Measurements from ENCODE around the gene MEMO1. TPM values are rescaled to one million over a fixed set of nuclear protein-coding genes. Genes with fewer than 3 reads are reported as not detected.

The MEMO1 gene
- polyA plus RNA-seq, 1 donor (not counting 4 experiments of a cell fraction or from before 2014, with no cell fraction given) = 125 TPM

- Histone ChIP-seq H3K4me1 (ENCODE audit: control insufficient read depth, extremely low read depth, insufficient read depth, low read length) (peaks cover 12% of the 10 kb centered on the region), H3K27me3 (ENCODE audit: control insufficient read depth, extremely low read depth, insufficient read depth, low read length) (no peaks in the 10 kb centered on the region), H3K79me2 (ENCODE audit: control insufficient read depth, insufficient read depth, low read length) (peaks cover 94% of the 10 kb centered on the region), H3K27ac (ENCODE audit: control insufficient read depth, insufficient read depth, low read length) (no peak overlapping the region), H3K9me1 (ENCODE audit: control insufficient read depth, extremely low read depth, insufficient read depth, low read length) (peaks cover 2% of the 10 kb centered on the region), H3K9ac (ENCODE audit: control insufficient read depth, extremely low read depth, insufficient read depth, low read length) (no peak overlapping the region), H4K20me1 (ENCODE audit: control insufficient read depth, extremely low read depth, insufficient read depth, low read length) (peaks cover 7% of the 10 kb centered on the region), H3K36me3 (ENCODE audit: control insufficient read depth in 2 of 2, extremely low read depth in 1 of 2, insufficient read depth in 2 of 2, low read length in 2 of 2) (no peaks in the 10 kb centered on the region), H3K4me3 (ENCODE audit: control insufficient read depth in 2 of 3, extremely low read depth in 1 of 3, insufficient read depth in 2 of 3, low read depth in 1 of 3, low read length in 3 of 3) (no peak overlapping the region), H2AFZ (ENCODE audit: control insufficient read depth, low read length) (no peak overlapping the region), H3K9me3 (ENCODE audit: control insufficient read depth, low read depth, low read length) (no peaks in the 10 kb centered on the region), H3K4me2 (ENCODE audit: control insufficient read depth, extremely low read depth, insufficient read depth, low read depth, low read length) (no peak overlapping the region)
- FAIRE-seq (no peak), DNase-seq (ENCODE audit: low read depth, low spot score) (no peak)
- dilution Hi-C loops (cut with MboI; ENCODE audit: extremely low pct_ligation_motif_present, low sequenced_read_pairs) = no loop called here
- no peak for TF ChIP-seq EZH2 (IDR thresholded peaks at IDR 0.05; ENCODE audit: low read length)
- no peak for TF ChIP-seq CTCF (optimal IDR thresholded peaks at IDR 0.05 in 1 of 3, IDR thresholded peaks at IDR 0.05 in 1 of 3, conservative IDR thresholded peaks at IDR 0.05 in 1 of 3; ENCODE audit: extremely low read depth in 1 of 3, insufficient read depth in 2 of 3, low read length in 3 of 3)
Observed at GRCh38 chr2:31989946-31990345, 20.9 kb downstream of the MEMO1 start.

GRCh38 chr2:31987454-31988220, 23.2 kb downstream of the MEMO1 start:
- Histone ChIP-seq H3K79me2 (ENCODE audit: control insufficient read depth, insufficient read depth, low read length) (peaks cover 94% of the 10 kb centered on the region), H3K9me1 (ENCODE audit: control insufficient read depth, extremely low read depth, insufficient read depth, low read length) (peaks cover 2% of the 10 kb centered on the region), H3K4me1 (ENCODE audit: control insufficient read depth, extremely low read depth, insufficient read depth, low read length) (peaks cover 12% of the 10 kb centered on the region), H3K27me3 (ENCODE audit: control insufficient read depth, extremely low read depth, insufficient read depth, low read length) (no peaks in the 10 kb centered on the region), H3K9me3 (ENCODE audit: control insufficient read depth, low read depth, low read length) (no peaks in the 10 kb centered on the region), H4K20me1 (ENCODE audit: control insufficient read depth, extremely low read depth, insufficient read depth, low read length) (peaks cover 7% of the 10 kb centered on the region), H3K27ac (ENCODE audit: control insufficient read depth, insufficient read depth, low read length) (peak overlapping the region; percentile 5), H3K36me3 (ENCODE audit: control insufficient read depth in 2 of 2, extremely low read depth in 1 of 2, insufficient read depth in 2 of 2, low read length in 2 of 2) (peaks cover 0 to 1% of the 10 kb centered on the region in 2 experiments), H3K4me2 (ENCODE audit: control insufficient read depth, extremely low read depth, insufficient read depth, low read depth, low read length) (no peak overlapping the region), H2AFZ (ENCODE audit: control insufficient read depth, low read length) (no peak overlapping the region), H3K4me3 (ENCODE audit: control insufficient read depth in 2 of 3, extremely low read depth in 1 of 3, insufficient read depth in 2 of 3, low read depth in 1 of 3, low read length in 3 of 3) (no peak overlapping the region), H3K9ac (ENCODE audit: control insufficient read depth, extremely low read depth, insufficient read depth, low read length) (no peak overlapping the region)
- FAIRE-seq (no peak), DNase-seq (ENCODE audit: low read depth, low spot score) (no peak)
- dilution Hi-C loops (cut with MboI; ENCODE audit: extremely low pct_ligation_motif_present, low sequenced_read_pairs) = no loop called here
- no peak for TF ChIP-seq EZH2 (IDR thresholded peaks at IDR 0.05; ENCODE audit: low read length)
- no peak for TF ChIP-seq CTCF (optimal IDR thresholded peaks at IDR 0.05 in 1 of 3, IDR thresholded peaks at IDR 0.05 in 1 of 3, conservative IDR thresholded peaks at IDR 0.05 in 1 of 3; ENCODE audit: extremely low read depth in 1 of 3, insufficient read depth in 2 of 3, low read length in 3 of 3)

Measured in keratinocyte (primary cell).